ENCODE measurements around the gene ANO2. TPM values are rescaled to one million over a fixed set of nuclear protein-coding genes. Genes with fewer than 3 reads are reported as not detected.

The ANO2 gene
- total RNA-seq, 2 experiments from 2014 or later, result not detected

DNA sequence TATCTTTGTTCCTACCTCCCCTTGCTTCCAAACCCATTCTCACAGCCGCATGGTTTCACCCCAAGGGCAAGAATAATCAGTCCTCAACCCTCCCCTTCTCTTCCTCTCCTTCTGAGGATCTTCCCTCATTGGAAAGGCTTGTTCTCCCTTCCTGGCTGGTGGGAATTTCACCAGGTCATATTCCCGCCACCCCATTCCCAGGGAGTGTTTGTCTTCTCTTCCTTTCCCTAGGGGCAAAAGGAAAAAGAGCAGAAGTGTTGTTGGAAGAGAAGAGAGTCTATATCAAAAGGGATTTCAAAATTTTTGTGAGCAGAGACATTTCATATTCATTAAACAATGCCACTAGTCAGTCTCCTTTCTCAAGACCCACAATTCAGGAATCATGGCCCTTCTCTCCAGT is 176.9 kb downstream of the ANO2 start:
- no peaks in the 10 kb centered on the region for H3K4me1 Mint-ChIP-seq (ENCODE audit: low read depth)
- intact Hi-C loops (cut with micrococcal nuclease), result no loop called here
- ChIA-PET POLR2A (no interaction called here), CTCF (no interaction called here)
- H3K9me3 Mint-ChIP-seq, result no peaks in the 10 kb centered on the region
- no peak overlapping the region for H3K27ac Mint-ChIP-seq
- no peak for DNase-seq
- no peak overlapping the region for H3K4me3 Mint-ChIP-seq
- no peaks in the 10 kb centered on the region for H3K36me3 Mint-ChIP-seq
- H3K27me3 Mint-ChIP-seq, result peaks cover 8% of the 10 kb centered on the region

DNA sequence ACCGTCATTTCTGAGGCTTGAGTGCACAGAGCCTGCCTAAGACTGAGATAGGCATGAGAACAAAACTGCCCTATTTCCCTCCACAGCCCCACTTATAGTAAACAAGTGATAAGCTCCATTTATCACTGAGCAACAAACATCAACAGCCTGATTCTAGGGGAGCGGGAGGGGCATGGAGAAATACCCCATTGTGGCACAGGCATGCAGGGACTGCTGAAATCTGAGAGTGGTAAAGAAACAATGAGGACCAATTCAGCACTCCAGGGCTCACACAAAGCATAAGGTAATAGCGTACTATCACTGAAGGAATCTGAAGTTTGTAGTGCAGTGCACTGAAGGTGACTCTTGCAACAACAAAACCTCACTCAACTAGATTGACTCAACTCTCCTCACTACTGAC is 186.7 kb downstream of the ANO2 start:
- ChIA-PET CTCF (interaction anchor here (1.7 kb wide), 1 partner anchor 13 kb away, joined by 6 read pairs; no protein-coding TSS in a partner anchor), POLR2A (no interaction called here)
- intact Hi-C loops (cut with micrococcal nuclease), result no loop called here
- Mint-ChIP-seq H3K9me3 (peaks cover 4% of the 10 kb centered on the region), H3K27me3 (peaks cover 20% of the 10 kb centered on the region), H3K4me3 (no peak overlapping the region), H3K27ac (no peak overlapping the region), H3K36me3 (no peaks in the 10 kb centered on the region), H3K4me1 (ENCODE audit: low read depth) (no peaks in the 10 kb centered on the region)
- no peak for DNase-seq

DNA sequence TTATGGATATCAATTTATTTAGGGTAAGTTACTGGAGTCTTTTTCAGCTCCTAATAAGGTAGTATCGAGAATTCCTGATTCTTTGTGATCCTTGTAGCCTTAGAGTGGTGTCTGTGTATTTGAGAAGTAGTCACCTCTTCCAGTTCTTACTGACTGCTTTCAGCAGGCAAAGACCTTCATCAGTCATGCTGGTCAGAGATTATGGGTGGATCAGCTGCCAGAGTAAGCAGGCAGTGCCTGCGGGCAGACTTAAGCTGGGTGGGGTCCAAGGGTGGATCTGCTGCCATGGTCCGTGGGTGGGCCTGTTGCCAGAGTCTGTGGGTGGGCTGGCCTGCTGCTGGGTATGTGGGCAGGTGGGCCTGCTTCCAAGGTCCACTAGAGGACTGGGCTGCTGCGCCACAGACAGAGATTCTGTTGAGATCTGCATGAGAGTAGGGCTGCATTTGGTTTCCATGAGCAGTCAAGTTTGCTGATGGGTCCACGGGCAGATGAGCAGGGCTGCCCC is 188.7 kb downstream of the ANO2 start:
- no peaks in the 10 kb centered on the region for H3K4me1 Mint-ChIP-seq (ENCODE audit: low read depth)
- POLR2A ChIA-PET, result no interaction called here
- H3K27me3 Mint-ChIP-seq, result peaks cover 18% of the 10 kb centered on the region
- no peak overlapping the region for H3K27ac Mint-ChIP-seq
- intact Hi-C loops (cut with micrococcal nuclease), result no loop called here
- H3K36me3 Mint-ChIP-seq, result no peaks in the 10 kb centered on the region
- DNase-seq, result no peak
- CTCF ChIA-PET, result interaction anchor here (0.9 kb wide), 1 partner anchor 11 kb away, joined by 5 read pairs; no protein-coding TSS in a partner anchor
- H3K9me3 Mint-ChIP-seq, result peaks cover 4% of the 10 kb centered on the region
- no peak overlapping the region for H3K4me3 Mint-ChIP-seq

DNA sequence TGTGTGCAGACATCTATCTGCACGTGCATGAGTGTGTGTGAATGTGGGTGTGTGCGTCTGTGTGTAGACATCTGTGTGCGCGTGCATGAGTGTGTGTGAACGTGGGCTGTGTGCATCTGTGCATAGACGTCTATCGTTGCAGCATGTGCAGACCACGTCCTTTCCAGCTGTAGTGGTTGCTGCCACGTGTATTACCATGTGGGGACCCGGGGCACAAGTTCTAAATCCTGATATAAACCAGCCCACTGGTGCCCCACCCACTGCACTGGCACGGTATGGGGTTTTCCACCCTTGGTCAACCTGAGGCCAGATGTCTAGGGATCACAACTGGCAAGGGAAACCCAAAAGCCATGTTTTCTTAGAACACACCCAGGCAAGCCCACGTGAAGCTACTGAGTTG is 197.0 kb downstream of the ANO2 start:
- Mint-ChIP-seq H3K27me3 (no peaks in the 10 kb centered on the region), H3K36me3 (no peaks in the 10 kb centered on the region), H3K4me1 (ENCODE audit: low read depth) (peaks cover 6% of the 10 kb centered on the region), H3K9me3 (no peaks in the 10 kb centered on the region), H3K27ac (no peak overlapping the region), H3K4me3 (no peak overlapping the region)
- intact Hi-C loops (cut with micrococcal nuclease), result no loop called here
- CTCF ChIA-PET, result interaction anchor here (0.7 kb wide), 1 partner anchor 11 kb away, joined by 3 read pairs; no protein-coding TSS in a partner anchor
- DNase-seq, result no peak
- POLR2A ChIA-PET, result no interaction called here

DNA sequence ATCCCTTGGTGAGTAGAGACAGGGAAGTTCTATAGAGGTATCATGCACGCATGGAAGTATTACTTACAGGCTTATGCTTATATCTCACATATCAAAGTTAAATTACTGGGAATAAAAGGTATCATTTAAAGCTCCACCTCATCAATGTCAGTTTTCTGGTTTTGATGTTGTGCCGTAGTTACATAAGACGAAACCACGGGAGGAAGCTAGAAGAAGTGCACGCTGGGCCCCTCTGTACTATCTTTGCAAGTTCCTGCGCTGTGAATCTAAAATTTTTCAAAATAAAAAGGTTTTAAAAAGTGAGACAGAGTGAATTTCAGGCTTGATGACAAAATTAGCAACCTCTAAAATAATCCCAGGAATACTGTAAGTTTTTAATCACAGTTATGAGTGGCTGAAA is 198.1 kb downstream of the ANO2 start:
- Mint-ChIP-seq H3K9me3 (no peaks in the 10 kb centered on the region), H3K27me3 (no peaks in the 10 kb centered on the region), H3K4me3 (no peak overlapping the region), H3K36me3 (no peaks in the 10 kb centered on the region), H3K4me1 (ENCODE audit: low read depth) (peaks cover 6% of the 10 kb centered on the region), H3K27ac (no peak overlapping the region)
- intact Hi-C loops (cut with micrococcal nuclease), result no loop called here
- ChIA-PET POLR2A (no interaction called here), CTCF (interaction anchor here (0.7 kb wide), 1 partner anchor 1895 kb away, joined by 3 read pairs; no protein-coding TSS in a partner anchor)
- DNase-seq, result no peak

DNA sequence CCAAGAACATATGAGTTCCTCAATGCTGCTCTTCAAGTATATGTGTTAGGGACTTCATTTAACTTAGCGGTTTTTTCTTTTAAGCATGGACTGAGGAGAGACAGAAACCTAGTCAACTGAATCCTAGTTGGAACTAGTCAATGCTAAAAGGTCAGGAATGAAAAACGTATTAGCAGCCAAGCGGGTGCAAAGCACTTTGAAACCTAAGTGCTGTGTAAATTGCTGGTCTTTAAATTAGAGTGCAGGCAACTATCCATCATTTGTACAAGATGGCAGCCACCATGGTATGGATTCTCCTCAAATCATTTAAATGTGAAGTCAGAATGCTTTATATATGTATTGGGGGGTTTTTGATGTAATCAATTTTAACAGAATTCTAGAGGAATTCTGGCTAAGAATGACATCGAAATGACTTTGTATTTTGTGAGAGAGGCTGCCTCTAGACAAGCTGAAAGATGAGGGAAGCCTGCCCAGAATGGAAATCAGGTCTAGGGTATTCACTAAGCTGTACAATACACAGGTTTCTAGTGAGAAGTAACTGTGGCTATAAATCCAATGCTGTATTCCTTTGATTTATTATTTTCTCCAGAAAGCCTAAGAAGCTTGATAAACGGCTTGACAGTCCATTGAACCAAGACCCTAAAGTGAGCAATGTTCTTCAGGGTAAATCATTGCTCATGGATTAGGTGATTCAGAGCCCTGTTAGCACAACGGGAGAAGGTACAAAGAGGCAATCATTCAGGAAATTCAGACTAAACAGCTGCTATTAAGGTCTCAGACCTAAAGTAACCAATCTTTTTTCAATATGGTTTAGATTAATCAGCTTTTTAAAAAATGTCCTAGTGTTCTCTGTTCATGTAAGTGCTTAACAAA is 198.8 kb downstream of the ANO2 start:
- CTCF ChIA-PET, result interaction anchor here (0.7 to 2.5 kb wide), 10 partner anchors 10 to 1895 kb away, joined by 3 to 11 read pairs (median 4); no protein-coding TSS in a partner anchor
- intact Hi-C loops (cut with micrococcal nuclease), result no loop called here
- Mint-ChIP-seq H3K27me3 (no peaks in the 10 kb centered on the region), H3K4me3 (no peak overlapping the region), H3K4me1 (ENCODE audit: low read depth) (peaks cover 6% of the 10 kb centered on the region), H3K36me3 (no peaks in the 10 kb centered on the region), H3K9me3 (no peaks in the 10 kb centered on the region), H3K27ac (no peak overlapping the region)
- no peak for DNase-seq
- POLR2A ChIA-PET, result no interaction called here

DNA sequence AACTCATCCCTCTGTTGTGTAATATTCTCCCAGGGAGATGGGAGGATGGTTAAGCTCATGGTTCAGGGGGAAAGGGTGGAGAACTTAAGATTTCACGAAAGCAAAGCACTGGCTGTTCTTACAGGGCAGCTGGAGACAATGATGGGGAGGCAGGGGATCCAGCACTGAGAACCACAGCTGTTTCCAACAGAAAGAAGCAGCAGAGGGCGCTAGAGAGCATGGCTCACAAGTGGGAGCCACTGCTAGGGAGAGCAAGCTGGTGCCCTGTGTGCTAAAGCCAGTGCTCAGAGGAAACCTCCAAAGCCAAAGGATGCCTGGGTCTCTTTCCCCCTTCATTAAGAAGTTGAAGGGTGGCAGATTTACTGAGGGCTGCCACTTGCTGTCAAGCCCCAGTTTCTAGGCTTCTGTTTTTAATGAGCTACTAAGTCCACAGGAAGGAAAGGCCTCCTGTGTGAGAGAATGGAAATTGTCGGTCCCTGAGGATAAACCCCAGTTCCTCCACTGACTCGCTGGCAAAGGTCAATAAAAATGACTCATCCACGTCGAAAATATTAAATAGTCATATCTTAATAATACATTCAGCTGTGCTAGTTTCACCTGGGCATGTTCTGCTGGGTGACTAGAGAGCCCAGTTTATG is 199.7 kb downstream of the ANO2 start:
- Mint-ChIP-seq H3K4me3 (no peak overlapping the region), H3K9me3 (no peaks in the 10 kb centered on the region), H3K27ac (no peak overlapping the region), H3K4me1 (ENCODE audit: low read depth) (peaks cover 6% of the 10 kb centered on the region), H3K27me3 (no peaks in the 10 kb centered on the region), H3K36me3 (no peaks in the 10 kb centered on the region)
- POLR2A ChIA-PET, result no interaction called here
- CTCF ChIA-PET, result interaction anchor here (0.6 to 2.5 kb wide), 10 partner anchors 10 to 294 kb away, joined by 3 to 11 read pairs (median 4); no protein-coding TSS in a partner anchor
- DNase-seq, result peak; percentile 58
- intact Hi-C loops (cut with micrococcal nuclease), result no loop called here

DNA sequence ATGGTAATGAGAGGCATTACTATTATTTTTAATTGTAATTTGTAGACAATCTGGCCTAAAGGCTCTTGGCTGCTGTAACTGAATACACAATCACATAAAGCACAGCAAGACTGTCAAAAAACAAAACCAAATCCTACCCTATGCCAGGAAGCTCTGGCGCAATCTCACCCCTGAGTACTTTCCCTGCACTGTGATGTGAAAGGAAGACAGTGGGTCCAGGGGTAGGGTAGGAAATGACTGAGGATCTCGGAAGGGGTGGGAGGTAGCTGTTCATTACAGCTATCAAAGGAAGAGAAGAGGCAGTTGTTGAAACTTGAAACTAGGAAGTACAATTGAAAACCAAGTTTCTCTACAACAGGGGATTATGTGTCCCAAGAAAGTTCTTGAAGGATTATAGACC is 202.8 kb downstream of the ANO2 start:
- Mint-ChIP-seq H3K36me3 (no peaks in the 10 kb centered on the region), H3K9me3 (no peaks in the 10 kb centered on the region), H3K4me3 (no peak overlapping the region), H3K4me1 (ENCODE audit: low read depth) (peaks cover 6% of the 10 kb centered on the region), H3K27ac (no peak overlapping the region), H3K27me3 (no peaks in the 10 kb centered on the region)
- DNase-seq, result no peak
- intact Hi-C loops (cut with micrococcal nuclease), result no loop called here
- ChIA-PET CTCF (no interaction called here), POLR2A (no interaction called here)

DNA sequence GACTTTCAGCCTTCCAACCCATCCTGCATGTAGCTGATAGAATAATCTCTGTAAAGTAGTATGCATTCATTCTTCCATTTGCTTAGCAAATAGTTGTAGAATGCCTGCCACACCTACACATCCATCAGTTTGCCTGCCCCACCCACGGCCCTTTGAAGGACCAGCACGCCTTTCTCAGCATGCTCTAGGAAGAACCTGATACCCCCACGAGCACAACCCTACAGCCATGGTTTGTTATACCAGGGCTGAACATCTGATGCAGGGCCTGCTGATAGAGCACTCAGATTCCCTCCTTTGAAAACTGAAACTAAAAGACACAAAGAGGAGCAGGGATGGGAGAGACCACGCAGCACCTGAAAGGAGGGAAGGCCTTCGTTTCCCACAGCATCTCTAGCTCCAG is 205.1 kb downstream of the ANO2 start:
- Mint-ChIP-seq H3K27ac (no peak overlapping the region), H3K4me1 (ENCODE audit: low read depth) (no peaks in the 10 kb centered on the region), H3K4me3 (no peak overlapping the region), H3K36me3 (no peaks in the 10 kb centered on the region), H3K9me3 (no peaks in the 10 kb centered on the region), H3K27me3 (no peaks in the 10 kb centered on the region)
- DNase-seq, result no peak
- intact Hi-C loops (cut with micrococcal nuclease), result no loop called here
- ChIA-PET POLR2A (no interaction called here), CTCF (no interaction called here)

DNA sequence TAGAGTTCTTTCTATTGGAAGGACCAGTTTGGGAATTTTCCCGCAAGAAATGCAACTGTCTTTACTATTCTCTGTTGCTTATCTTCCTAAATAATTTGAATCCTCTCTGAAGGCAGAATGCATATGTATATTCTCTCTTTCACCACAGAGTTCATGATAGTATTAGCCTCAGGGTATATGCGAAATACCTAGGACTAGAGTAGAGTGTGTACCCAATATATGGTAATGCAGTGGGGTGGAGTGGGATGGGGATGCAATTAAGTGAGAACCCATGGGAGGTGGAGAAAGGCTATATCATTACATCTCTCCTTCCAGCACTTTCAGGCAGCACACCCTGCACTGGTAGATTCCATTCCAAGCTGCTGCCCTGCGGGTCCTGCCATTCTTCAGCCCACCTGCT is 207.3 kb downstream of the ANO2 start:
- no peak for DNase-seq
- Mint-ChIP-seq H3K27me3 (no peaks in the 10 kb centered on the region), H3K4me1 (ENCODE audit: low read depth) (no peaks in the 10 kb centered on the region), H3K4me3 (no peak overlapping the region), H3K9me3 (no peaks in the 10 kb centered on the region), H3K36me3 (no peaks in the 10 kb centered on the region), H3K27ac (no peak overlapping the region)
- ChIA-PET POLR2A (no interaction called here), CTCF (no interaction called here)
- intact Hi-C loops (cut with micrococcal nuclease), result no loop called here

DNA sequence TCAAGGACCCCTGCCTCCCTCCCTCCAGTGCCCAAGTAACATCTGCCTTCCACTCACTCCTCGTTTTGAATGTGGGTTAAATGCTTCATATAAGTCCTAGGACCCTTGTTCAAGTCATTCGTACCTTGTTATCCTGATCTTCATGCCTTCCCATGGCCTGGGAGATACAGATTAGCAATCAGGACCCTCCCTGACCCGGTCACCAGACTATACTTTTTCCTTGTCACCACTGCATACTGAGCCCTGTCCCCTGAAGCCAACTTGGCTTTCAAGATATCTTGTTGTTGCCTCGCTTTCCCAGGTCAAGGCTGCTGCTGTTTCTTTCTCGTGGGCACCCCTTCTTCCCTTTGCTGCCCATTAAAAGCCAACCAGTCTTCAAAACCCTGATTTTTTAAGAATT is 208.5 kb downstream of the ANO2 start:
- POLR2A ChIA-PET, result no interaction called here
- H3K9me3 Mint-ChIP-seq, result no peaks in the 10 kb centered on the region
- H3K36me3 Mint-ChIP-seq, result no peaks in the 10 kb centered on the region
- no peak for DNase-seq
- H3K27me3 Mint-ChIP-seq, result no peaks in the 10 kb centered on the region
- no peak overlapping the region for H3K27ac Mint-ChIP-seq
- CTCF ChIA-PET, result no interaction called here
- intact Hi-C loops (cut with micrococcal nuclease), result no loop called here
- H3K4me3 Mint-ChIP-seq, result no peak overlapping the region
- no peaks in the 10 kb centered on the region for H3K4me1 Mint-ChIP-seq (ENCODE audit: low read depth)

DNA sequence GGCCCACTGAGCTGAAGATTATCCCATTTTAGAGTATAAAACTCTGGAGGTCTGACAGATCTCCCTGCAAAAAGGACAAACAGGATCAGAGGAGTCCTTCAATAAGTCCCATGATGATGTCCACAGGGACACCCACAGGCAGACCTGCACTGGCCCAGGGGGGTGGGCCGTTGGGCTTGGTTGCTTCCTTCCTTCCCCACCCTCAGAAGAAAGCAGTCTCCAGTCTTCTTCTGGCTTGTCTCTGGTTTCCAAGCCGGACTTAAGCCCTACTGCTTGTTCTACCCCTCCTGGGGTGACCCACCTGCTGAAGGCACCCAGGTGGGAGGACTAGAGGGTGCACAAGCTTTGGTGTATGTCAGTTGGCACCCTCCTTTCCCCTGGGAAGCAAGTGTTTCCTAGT is 209.0 kb downstream of the ANO2 start:
- H3K27ac Mint-ChIP-seq, result no peak overlapping the region
- no peaks in the 10 kb centered on the region for H3K4me1 Mint-ChIP-seq (ENCODE audit: low read depth)
- intact Hi-C loops (cut with micrococcal nuclease), result no loop called here
- DNase-seq, result no peak
- no peaks in the 10 kb centered on the region for H3K36me3 Mint-ChIP-seq
- H3K9me3 Mint-ChIP-seq, result no peaks in the 10 kb centered on the region
- no peak overlapping the region for H3K4me3 Mint-ChIP-seq
- no peaks in the 10 kb centered on the region for H3K27me3 Mint-ChIP-seq
- POLR2A ChIA-PET, result no interaction called here
- CTCF ChIA-PET, result interaction anchor here (2.0 kb wide), 1 partner anchor 9 kb away, joined by 11 read pairs; no protein-coding TSS in a partner anchor
